Activated CD4-positive, alpha-beta T cell treated with anti-CD3 and anti-CD28 coated beads, Interleukin-2, amount 50 U/mL, for 48 hours (primary cell): Measurements from ENCODE around the gene SLC6A6.
"Not testable (repeated sequence)": the region's sequence is repeated elsewhere in the genome, so short reads cannot be mapped to it uniquely, and the experiment has no call there.

Experiments
- DNase-seq, 2 experiments: peaks; one replicate each; pipeline ENCODE4 v3.0.0-alpha.2; 2020

SLC6A6 gene

DNA sequence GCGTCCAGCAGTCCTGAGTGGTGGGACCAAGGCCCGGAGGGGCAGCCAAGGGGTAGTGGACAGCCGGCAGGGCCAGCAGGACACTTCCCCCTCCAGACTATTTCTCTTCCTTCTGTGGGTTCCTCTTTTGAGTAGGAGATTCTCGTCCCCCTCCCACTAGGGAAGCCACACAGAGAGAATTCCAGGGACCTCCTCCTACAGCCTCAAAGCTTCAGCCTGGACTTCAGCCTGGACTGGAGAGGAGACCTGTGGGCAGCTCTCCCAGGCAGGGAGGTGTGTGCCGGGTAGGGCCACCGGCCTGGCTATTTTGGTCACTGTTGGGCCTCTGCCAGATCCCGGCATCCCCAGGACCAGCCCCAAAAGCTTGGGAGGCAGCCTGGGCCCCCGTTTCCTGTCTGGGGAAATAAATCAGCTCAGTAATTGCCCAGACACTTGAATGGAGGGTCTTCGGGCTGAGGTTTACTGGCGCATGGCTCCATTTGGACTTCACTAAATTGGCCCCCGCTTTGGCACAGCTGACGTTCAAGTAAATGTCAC, 1.3 kb downstream of the SLC6A6 start:
- no peak for DNase-seq

DNA sequence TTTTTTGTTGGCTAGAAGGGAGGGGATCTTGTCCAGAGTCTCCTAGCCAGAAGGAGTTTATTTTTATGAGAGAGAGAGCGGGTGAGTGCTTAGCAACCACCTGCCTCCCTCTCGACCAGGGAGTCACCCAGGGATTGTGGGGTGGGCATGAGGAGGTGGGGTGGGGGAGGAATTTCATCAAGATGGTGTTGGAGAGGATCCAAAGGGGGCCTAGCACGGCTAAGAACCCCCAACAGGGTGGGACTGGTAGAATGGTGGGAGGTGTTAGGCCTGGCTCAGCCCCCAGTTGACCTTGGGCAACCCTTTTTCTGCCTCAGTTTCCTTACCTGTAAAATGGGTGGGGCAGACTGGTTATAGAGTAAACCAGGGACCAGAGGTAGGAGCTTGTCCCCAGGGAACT, 1.8 kb downstream of the SLC6A6 start:
- DNase-seq = no peak

- no peak for DNase-seq
Observed at GRCh38 chr3:14404631-14405359, 2.4 kb downstream of the SLC6A6 start.

DNA sequence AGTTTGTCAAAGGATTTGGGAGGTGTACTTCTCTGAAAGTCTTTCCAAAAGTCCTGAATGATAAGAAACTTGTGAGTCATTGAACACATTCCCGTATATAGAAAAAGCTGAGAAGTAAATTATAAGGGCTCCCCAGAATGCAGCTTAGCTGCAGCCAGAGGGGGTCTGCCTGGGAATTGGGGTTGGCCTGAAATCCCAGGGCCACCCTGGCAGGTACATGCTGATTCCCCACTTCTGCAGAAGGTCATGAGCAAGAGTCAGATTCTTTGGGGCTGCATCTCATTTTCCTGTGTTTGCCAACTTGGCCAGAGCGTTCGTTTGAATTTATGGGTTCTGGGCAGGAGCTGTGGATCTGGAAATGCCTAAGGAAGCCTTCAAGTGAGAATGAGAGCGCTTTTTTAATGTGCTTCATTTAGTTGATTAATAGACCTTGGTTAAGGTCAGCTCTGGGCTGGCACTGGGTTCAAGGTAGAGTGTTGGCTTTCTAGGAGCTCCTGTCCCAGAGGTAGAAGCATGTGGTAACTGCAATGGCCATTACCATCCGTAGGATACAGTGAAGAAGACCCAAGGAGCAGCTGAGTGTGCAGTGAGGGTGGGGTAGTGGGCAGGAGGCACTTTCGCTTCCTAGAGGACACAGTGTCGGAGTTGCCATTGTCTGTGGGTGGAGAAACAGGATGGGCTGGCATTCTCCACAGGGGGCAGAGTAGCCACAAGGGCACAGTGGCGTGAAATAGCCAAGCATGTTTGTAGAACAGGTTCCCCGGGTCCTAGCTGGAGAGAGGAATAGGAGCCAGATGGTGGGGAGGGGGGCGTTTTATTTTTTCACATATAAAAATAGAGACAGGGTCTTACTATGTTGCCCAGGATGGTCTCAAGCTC, 3.2 kb downstream of the SLC6A6 start:
- no peak for DNase-seq

- no peak for DNase-seq
Observed at GRCh38 chr3:14406336-14406735, 3.9 kb downstream of the SLC6A6 start.

GRCh38 chr3:14406766-14407165, 4.4 kb downstream of the SLC6A6 start:
- no peak for DNase-seq

GRCh38 chr3:14407203-14407602, 4.8 kb downstream of the SLC6A6 start:
- DNase-seq = no peak

DNA sequence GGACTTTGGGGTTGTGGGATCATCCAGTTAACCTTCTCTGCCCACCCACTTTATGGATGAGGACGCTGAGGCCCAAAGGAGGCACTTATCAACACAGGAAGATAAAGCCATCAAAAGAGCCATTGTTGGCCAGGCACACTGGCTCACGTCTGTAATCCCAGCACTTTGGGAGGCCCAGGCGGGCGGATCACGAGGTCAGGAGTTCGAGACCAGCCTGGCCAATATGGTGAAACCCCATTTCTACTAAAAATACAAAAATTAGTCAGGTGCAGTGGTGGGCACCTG, 7.3 kb downstream of the SLC6A6 start:
- not testable (repeated sequence) for DNase-seq

- DNase-seq = no peak
Observed at GRCh38 chr3:14410106-14410502, 7.7 kb downstream of the SLC6A6 start.

GRCh38 chr3:14410503-14411165, 8.2 kb downstream of the SLC6A6 start:
- peak; percentile 46 to 61 for DNase-seq

- DNase-seq = no peak
Observed at GRCh38 chr3:14411166-14411526, 8.7 kb downstream of the SLC6A6 start.

DNA sequence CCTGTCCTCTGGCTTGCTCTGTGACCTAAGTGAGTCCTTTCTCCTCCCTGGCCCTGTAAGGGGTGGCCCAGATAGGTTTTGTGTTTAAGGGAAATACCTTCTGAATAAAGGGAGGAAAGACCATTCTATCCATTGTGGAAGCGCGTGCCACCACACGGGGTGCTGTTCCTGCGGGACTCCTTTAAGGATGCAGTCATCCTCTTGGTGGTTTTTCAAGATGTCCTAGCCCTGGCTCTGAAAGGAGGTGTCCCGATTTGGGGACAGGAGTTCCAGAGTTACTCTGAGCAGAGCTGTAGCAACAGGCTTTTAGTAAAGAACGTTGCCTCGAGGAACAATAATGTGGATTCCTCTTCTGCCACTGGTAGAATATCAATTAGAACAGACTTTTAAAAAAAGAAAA, 9.6 kb downstream of the SLC6A6 start:
- DNase-seq = no peak

- DNase-seq = no peak
Observed at GRCh38 chr3:14412831-14413380, 10.5 kb downstream of the SLC6A6 start.

DNA sequence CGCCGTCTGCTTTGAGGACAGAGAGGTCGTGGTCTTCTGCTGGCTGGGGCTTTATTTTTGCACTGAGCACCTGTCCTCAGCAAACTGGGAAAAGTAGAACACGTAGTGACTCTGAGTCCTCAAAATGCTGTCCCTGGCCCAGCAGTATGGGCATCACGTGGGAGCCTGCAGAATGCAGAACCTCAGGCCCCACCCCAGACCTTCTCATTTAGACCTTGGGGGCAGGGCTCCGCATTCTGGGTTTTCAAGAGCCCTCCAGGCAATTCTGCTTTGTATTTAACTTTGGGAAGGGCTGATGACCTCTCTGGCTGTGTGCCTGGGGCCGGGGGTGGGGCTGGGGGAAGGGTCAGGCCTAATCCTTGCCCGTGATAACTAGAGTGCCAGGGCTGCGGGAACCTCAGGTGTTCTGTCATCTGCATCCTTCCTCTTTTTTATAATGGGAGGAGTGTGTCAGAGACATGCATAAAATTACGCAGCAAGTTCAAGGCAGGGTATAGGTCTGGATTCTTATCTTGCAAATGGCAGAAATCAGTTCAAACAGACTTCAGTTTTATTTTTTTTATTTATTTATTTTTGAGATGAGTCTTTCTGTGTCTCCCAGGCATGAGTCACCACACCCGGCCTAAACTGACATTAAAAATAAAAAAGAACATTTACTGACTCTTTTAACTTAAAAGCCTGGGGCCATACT, 11.1 kb downstream of the SLC6A6 start:
- DNase-seq = no peak

DNA sequence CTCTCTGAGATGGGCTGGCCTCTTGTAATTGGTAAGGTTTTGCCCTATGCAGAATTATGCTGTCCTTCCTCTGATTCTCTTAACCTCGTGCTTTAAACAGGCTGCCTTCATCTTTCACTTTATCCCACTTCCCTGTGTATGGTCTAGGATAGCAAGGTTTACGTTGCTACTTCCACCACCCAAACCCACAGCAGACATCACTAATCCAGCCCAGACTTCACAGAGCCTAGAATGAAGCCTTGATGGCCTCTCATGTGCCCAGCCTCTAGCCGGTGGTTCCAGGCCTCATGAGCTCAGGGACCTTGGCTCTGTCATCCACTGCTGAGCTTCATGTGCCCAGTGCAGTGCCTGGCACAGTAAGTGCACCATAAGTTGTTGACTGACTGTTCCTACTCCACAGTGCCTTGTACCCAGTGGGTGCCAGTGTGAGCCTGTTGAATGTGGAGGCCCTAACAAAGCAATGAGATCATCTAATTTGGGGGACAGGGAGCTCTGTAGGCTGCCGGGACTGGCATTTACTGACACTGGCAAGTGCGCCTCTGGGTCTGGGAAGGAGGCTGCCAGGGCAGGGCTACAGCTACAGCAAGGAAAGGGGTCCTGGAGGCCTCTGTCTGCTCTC, 12.5 kb downstream of the SLC6A6 start:
- no peak for DNase-seq

DNA sequence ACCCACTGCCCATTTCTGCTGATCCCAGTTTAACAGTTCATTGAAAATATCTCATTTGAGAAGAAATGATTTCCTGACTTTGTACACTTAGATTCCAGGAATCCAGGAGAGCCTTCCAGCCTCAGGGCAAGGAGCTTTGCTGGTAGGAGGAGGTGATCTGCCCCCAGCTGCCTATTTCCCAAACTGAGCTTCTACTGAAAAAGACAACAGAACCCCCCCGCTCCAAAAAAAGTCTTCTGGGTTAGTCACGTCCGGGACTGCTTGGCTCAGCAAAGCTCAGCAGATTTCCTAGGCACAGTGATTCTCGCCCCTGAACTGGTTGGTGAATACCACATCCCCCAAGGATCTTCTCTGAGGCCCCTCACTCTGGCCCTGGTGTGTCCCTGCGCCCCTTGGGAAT, 13.1 kb downstream of the SLC6A6 start:
- DNase-seq = no peak

GRCh38 chr3:14416453-14416852, 14.0 kb downstream of the SLC6A6 start:
- DNase-seq = no peak

GRCh38 chr3:14418296-14419250, 16.2 kb downstream of the SLC6A6 start:
- DNase-seq = no peak

- no peak for DNase-seq
Observed at GRCh38 chr3:14422016-14422963, 19.9 kb downstream of the SLC6A6 start.

- DNase-seq = no peak
Observed at GRCh38 chr3:14423197-14423743, 20.9 kb downstream of the SLC6A6 start.
